ENCODE data around the gene ADORA2B. TPM values are rescaled to one million over a fixed set of nuclear protein-coding genes. Genes with fewer than 3 reads are reported as not detected.

The ADORA2B gene
- total RNA-seq, 2 experiments from 2014 or later, result not detected

DNA sequence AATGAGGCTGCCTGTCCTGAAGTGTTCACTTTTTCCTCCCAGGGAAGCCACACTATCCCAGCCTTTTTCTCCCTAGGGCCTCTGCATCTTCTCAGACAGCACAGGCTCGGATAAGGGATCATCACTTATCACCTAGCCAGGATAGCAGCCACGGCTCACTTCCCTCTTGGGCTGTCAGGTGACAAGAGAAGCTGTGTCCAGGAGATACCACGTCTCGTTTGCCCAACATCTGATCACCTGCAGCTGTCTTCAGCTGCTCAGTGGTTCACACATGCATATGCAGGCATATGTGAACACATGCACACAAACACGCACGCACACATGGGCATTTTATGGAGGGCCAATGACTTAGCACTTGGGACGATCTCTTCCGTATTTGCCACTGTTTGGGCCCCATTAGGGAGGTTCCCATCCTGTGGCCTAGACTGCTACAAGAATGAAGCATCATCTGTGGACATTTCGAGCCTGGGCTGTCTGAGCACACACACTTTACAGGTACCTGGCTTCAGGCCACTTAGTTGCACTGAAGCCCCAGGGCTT, 32.4 kb upstream of the ADORA2B start:
- ChIA-PET POLR2A (no interaction called here), CTCF (ENCODE audit: unreplicated experiment) (no interaction called here)
- Histone ChIP-seq H3K79me2 (ENCODE audit: insufficient read depth, low read depth, low read length) (no peaks in the 10 kb centered on the region), H3K27ac (ENCODE audit: low read depth, low read length, poor library complexity, severe bottlenecking) (no peak overlapping the region), H3K4me2 (ENCODE audit: low read length) (no peak overlapping the region), H2AFZ (ENCODE audit: low read length) (no peak overlapping the region), H3K9me3 (ENCODE audit: low read length) (no peaks in the 10 kb centered on the region), H3K4me3 (ENCODE audit: low read depth, low read length, poor library complexity, severe bottlenecking) (no peak overlapping the region), H3K9me2 (ENCODE audit: insufficient read depth, low read length) (no peaks in the 10 kb centered on the region), H4K20me1 (ENCODE audit: insufficient read depth, low read length) (no peaks in the 10 kb centered on the region), H3K4me1 (ENCODE audit: insufficient read depth, low read length, poor library complexity, severe bottlenecking) (no peaks in the 10 kb centered on the region), H3K36me3 (ENCODE audit: insufficient read depth, low read length) (no peaks in the 10 kb centered on the region)
- TF ChIP-seq, protein P1, sequence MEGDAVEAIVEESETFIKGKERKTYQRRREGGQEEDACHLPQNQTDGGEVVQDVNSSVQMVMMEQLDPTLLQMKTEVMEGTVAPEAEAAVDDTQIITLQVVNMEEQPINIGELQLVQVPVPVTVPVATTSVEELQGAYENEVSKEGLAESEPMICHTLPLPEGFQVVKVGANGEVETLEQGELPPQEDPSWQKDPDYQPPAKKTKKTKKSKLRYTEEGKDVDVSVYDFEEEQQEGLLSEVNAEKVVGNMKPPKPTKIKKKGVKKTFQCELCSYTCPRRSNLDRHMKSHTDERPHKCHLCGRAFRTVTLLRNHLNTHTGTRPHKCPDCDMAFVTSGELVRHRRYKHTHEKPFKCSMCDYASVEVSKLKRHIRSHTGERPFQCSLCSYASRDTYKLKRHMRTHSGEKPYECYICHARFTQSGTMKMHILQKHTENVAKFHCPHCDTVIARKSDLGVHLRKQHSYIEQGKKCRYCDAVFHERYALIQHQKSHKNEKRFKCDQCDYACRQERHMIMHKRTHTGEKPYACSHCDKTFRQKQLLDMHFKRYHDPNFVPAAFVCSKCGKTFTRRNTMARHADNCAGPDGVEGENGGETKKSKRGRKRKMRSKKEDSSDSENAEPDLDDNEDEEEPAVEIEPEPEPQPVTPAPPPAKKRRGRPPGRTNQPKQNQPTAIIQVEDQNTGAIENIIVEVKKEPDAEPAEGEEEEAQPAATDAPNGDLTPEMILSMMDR (conservative IDR thresholded peaks at IDR 0.05; ENCODE audit: low read length), result no peak
- no peak for TF ChIP-seq EZH2phosphoT487 (IDR thresholded peaks at IDR 0.05; ENCODE audit: borderline replicate concordance, low read depth, low read length)
- no peak for DNase-seq (ENCODE audit: low spot score)
- intact Hi-C loops (cut with micrococcal nuclease; ENCODE audit: unreplicated experiment), result no loop called here
- BruUV-seq (replicated peaks), result no TSS peak

- no peak for DNase-seq (ENCODE audit: low spot score)
- ChIA-PET CTCF (ENCODE audit: unreplicated experiment) (no interaction called here), POLR2A (no interaction called here)
- no peaks in the 10 kb centered on the region for H3K4me1 ChIP-seq (ENCODE audit: insufficient read depth, low read length, poor library complexity, severe bottlenecking)
- H3K36me3 ChIP-seq (ENCODE audit: insufficient read depth, low read length), result no peaks in the 10 kb centered on the region
- H3K79me2 ChIP-seq (ENCODE audit: insufficient read depth, low read depth, low read length), result no peaks in the 10 kb centered on the region
- no peaks in the 10 kb centered on the region for H3K9me3 ChIP-seq (ENCODE audit: low read length)
- no peak overlapping the region for H3K27ac ChIP-seq (ENCODE audit: low read depth, low read length, poor library complexity, severe bottlenecking)
- no peaks in the 10 kb centered on the region for H3K9me2 ChIP-seq (ENCODE audit: insufficient read depth, low read length)
- no peak overlapping the region for H3K4me3 ChIP-seq (ENCODE audit: low read depth, low read length, poor library complexity, severe bottlenecking)
- no peaks in the 10 kb centered on the region for H4K20me1 ChIP-seq (ENCODE audit: insufficient read depth, low read length)
- no peak for TF ChIP-seq EZH2phosphoT487 (IDR thresholded peaks at IDR 0.05; ENCODE audit: borderline replicate concordance, low read depth, low read length)
- TF ChIP-seq, protein P1 (conservative IDR thresholded peaks at IDR 0.05; ENCODE audit: low read length), result no peak
- no peak overlapping the region for H3K4me2 ChIP-seq (ENCODE audit: low read length)
- H2AFZ ChIP-seq (ENCODE audit: low read length), result no peak overlapping the region
- intact Hi-C loops (cut with micrococcal nuclease; ENCODE audit: unreplicated experiment), result no loop called here
- no TSS peak for BruUV-seq (replicated peaks)
Measured at GRCh38 chr17:15913826-15914225, 31.1 kb upstream of the ADORA2B start.

DNA sequence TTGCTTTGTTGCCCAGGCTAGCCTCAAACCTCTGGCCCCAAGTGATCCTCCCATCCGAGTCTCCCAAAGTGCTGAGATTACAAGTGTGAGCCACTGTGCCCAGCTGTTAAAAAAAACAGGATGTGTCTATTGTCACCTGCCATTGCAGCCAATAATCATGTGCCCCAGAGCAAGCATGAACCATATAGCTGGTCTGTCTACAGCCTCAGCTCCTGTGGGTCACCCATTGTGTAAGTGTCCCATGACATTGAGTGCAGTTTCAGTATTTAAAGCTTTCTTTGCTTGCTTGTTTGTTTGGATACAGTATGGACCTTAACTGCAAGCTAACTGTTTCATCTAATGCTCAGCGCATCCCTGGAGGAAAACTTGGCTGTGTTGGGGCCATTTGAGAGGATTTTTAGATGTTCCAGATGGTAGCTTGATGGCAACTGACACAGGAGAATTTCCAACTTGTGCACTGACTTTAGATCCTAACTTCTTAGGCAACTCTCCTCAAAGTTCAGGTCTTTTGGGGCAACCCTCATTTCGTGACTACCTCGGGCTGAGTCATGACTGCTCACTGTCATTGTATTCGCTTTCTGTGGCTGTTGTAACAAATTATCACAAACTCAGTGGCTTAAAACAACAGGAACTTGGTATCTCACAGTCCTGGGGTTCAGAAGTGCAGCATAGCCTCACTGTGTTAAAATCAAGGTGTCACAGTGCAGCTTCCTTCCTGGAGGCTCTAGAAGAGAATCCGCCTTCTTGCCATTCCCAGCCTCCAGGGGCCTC, 30.3 kb upstream of the ADORA2B start:
- Histone ChIP-seq H3K4me3 (ENCODE audit: low read depth, low read length, poor library complexity, severe bottlenecking) (no peak overlapping the region), H4K20me1 (ENCODE audit: insufficient read depth, low read length) (no peaks in the 10 kb centered on the region), H3K9me2 (ENCODE audit: insufficient read depth, low read length) (no peaks in the 10 kb centered on the region), H3K4me2 (ENCODE audit: low read length) (no peak overlapping the region), H3K9me3 (ENCODE audit: low read length) (no peaks in the 10 kb centered on the region), H3K4me1 (ENCODE audit: insufficient read depth, low read length, poor library complexity, severe bottlenecking) (no peaks in the 10 kb centered on the region), H3K79me2 (ENCODE audit: insufficient read depth, low read depth, low read length) (no peaks in the 10 kb centered on the region), H2AFZ (ENCODE audit: low read length) (no peak overlapping the region), H3K27ac (ENCODE audit: low read depth, low read length, poor library complexity, severe bottlenecking) (no peak overlapping the region), H3K36me3 (ENCODE audit: insufficient read depth, low read length) (no peaks in the 10 kb centered on the region)
- TF ChIP-seq EZH2phosphoT487 (IDR thresholded peaks at IDR 0.05; ENCODE audit: borderline replicate concordance, low read depth, low read length), result no peak
- TF ChIP-seq, protein P1 (conservative IDR thresholded peaks at IDR 0.05; ENCODE audit: low read length), result no peak
- intact Hi-C loops (cut with micrococcal nuclease; ENCODE audit: unreplicated experiment), result no loop called here
- DNase-seq (ENCODE audit: low spot score), result no peak
- BruUV-seq (replicated peaks), result no TSS peak
- ChIA-PET POLR2A (no interaction called here), CTCF (ENCODE audit: unreplicated experiment) (no interaction called here)
